OCI-M2 (cell line): ENCODE results near the gene EIF3J.

Experiments
- DNase-seq: peaks from one replicate; lab custom pipeline; 2025; ENCODE audit not compliant: unreplicated experiment; lab: John Stamatoyannopoulos, UW

EIF3J gene

DNA sequence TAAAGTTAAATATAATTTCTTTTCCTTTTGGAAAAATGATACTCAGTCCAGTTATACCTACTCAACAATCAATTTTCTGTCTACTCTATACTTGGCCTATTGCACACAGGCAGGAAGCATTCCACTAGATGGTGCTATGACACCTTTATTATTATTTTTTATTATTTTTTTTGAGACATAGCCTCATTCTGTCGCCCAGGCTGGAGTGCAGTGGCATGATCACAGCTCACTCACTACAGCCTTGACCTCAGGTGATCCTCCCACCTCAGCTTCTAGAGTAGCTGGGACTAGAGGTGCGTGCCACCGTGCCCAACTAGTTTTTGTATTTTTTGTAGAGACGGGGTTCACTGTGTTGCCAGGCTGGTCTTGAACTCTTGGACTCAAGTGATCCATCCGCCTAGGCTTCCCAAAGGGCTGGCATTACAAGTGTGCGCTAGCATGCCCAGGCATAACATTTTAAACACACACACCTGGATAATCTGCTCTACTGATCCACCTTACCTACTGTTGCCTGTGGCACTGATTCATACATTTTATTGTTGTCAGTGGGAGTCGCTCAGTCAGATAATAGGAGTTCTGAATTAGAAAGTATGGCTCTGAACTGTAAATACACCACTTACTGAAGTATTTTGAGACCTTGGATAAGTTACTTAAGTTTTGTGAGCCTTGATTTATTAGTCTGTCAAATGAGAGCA is 56.2 kb downstream of the EIF3J start:
- DNase-seq, result peak; percentile 0

DNA sequence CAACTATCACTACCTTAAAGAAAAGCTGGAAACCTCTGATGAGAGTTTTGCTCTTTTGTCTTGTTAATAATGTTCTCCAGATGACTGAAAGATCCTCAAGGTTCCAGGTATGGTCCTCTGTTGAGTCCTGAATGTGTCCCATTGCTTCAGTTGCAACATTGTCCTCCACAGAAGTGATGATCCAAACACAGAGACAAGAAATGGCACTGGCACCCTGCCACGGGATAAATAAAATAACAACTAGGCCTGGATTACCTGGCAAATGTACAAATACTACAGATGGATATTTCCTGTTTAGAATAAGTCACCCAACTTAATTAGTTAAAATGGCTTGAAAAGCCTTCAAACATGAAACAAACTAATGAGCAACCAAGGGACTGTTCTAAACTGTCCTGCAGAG is 58.3 kb downstream of the EIF3J start:
- DNase-seq, result no peak

DNA sequence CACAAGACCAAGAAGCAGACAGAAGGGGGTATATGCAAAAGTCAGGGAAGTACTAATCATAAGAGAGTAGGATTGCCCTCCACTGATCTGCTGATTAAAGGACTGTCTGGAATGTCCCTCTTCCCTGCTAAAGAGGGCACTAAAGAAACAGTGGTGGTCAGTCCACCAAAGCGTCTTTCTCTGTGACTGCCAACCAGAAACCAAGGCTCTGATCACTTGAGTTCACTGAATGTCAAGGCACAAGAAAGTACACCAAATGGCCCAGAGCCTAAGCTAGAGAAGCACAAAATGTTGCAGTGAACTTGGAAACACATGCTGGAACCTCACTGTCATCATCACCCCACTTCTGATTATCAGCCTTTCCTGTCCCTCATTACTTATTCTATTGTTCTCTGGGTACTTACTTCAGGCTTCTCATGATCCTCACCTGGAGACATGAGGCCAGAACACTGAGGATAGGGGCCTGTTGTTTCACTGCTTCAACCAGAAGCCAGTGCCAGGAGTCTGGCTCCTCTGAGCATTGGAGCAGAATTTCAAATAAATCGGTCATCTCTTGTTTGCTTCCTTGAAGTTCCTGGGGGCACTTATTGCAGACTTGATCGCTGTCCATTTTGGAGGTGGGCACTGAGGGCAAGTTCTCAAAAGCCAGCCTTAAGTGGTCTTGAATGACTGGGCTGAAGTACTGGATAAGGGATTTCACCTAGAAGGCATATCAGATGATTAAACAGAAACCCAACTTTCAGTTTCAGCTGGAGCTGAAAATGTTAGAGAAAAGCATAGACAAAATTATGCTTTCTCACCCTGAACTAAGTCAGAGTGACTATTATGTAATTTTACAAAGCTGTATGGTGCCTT is 58.9 kb downstream of the EIF3J start:
- no peak for DNase-seq

DNA sequence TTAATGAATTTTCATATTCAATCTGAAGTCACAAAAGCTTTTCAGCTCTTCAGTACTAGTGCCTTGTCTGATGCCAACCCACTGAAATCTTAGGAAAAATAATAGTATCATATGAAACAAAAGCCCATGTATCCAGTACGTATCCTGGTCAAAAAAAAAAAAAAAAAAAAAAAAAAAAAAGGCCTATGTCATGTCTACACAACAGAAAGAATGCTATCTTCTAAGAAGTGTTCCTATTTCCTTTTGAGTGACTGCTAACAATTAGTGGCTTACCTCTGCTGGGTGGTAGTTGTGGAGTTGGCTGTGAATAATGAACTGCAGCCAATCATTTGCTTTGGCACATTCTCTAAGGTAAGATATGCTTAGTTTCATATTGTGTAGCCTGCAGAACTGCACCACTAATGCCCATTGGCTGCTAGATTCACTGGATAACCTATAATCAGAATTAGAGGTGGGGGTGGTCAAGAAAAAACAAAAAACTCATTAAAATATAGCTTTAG is 59.6 kb downstream of the EIF3J start:
- DNase-seq, result no peak

DNA sequence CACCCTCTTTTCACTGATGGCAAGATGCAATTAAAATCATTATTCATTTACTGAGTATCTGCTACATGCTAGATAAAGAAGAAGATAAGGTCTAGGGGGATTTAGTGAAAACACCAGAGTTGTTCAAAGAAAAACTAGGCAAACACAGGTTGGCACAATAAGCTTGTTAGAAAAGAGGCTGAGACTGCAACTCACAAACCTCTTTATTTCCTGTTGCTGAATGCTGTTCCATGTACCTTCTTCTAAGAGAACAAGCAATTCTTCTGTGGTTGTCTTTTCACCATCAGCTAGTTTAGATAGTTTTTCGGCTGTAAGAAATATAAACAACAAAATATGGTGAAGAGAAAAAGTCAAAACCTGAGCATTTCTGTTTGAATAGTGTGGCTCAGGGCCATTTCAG is 61.1 kb downstream of the EIF3J start:
- no peak for DNase-seq

DNA sequence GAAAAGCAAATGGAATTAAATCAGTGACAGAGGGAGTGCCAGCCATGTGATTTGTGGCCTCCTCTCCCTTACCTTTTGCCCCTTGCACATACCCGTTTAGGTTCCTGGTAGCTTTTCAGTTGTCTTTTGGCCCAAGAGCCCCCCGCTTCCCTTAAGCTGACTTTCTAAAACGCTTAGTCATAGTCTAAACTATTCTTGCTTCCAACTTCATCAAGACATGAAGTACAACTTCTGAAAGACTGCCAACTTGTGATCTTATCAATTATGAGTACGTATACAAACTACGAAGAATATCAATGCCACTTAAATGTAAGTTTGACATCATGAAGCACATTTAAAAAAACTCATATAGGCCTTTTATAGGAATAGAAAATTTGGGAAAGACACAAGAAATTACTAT is 61.9 kb downstream of the EIF3J start:
- no peak for DNase-seq

DNA sequence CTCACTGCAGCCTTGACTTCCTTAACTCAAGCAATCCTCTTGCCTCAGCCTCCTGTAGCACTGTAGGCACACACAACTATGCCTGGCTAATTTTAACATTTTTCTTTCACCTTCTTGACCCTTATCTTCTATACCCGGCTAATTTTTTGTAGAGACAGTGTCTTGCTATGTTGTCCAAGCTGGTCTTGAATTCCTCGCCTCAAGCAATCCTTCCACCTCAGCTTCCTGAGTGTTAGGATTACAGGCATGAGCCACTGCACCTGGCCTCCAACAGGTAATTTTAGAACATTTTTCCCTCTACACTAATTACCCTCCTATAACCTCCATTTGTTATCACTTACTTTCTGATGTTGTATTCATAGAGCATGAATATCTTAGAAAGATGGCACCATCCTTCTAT is 66.2 kb downstream of the EIF3J start:
- no peak for DNase-seq

DNA sequence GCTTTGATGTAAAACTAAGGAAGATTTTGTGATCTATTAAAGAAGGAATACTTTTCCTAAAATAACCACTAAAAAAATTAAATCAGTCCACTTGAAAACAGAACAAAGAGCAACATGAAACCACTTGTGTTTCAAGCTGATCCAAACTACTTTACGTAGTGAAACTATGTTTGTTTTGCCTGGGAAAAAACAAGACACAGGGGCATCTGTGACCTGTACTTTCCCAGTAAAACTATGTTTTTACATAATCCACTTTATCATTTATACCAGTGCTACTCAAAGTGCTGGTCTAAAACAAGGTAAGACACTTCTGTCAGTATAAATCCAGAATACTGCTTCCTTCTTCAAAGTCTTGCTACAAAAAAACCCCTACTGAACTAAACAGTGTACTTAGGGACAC is 69.8 kb downstream of the EIF3J start:
- no peak for DNase-seq
